ENCODE measurements around the gene IFI30.

Gene IFI30

GRCh38 chr19:18128044-18128443 is 45.6 kb upstream of the IFI30 start:
- TF ChIP-seq CTCF (IDR thresholded peaks at IDR 0.05; ENCODE audit: low read depth, low read length, poor library complexity, severe bottlenecking) (no peak), EZH2phosphoT487 (IDR thresholded peaks at IDR 0.05; ENCODE audit: borderline replicate concordance, low read length) (no peak)
- Histone ChIP-seq H3K79me2 (ENCODE audit: control insufficient read depth, low read length) (no peaks in the 10 kb centered on the region), H3K27me3 (ENCODE audit: control insufficient read depth, low read length) (no peaks in the 10 kb centered on the region), H3K4me1 (ENCODE audit: control insufficient read depth, low read length) (0 out of 2 replicates have a peak, but pooled peaks cover 3% of the 10 kb centered on the region), H4K20me1 (ENCODE audit: control insufficient read depth, insufficient read depth, low read depth, low read length) (no peaks in the 10 kb centered on the region), H3K27ac (ENCODE audit: low read depth, low read length) (no peak overlapping the region), H3K4me2 (ENCODE audit: low read length) (no peak overlapping the region), H3F3A (ENCODE audit: control insufficient read depth, insufficient read depth) (no peaks in the 10 kb centered on the region), H3K9me3 (ENCODE audit: control insufficient read depth, insufficient read depth, low read length) (no peaks in the 10 kb centered on the region), H3K9me2 (replicated peaks; ENCODE audit: control insufficient read depth, low read length) (no peaks in the 10 kb centered on the region), H3K36me3 (ENCODE audit: control insufficient read depth, low read length) (peaks cover 42% of the 10 kb centered on the region), H3K4me3 (ENCODE audit: low read length) (no peak overlapping the region)

GRCh38 chr19:18128805-18129204 is 44.8 kb upstream of the IFI30 start:
- Histone ChIP-seq H3K27me3 (ENCODE audit: control insufficient read depth, low read length) (no peaks in the 10 kb centered on the region), H3K79me2 (ENCODE audit: control insufficient read depth, low read length) (no peaks in the 10 kb centered on the region), H3K4me1 (ENCODE audit: control insufficient read depth, low read length) (0 out of 2 replicates have a peak, but pooled peaks cover 3% of the 10 kb centered on the region), H3K27ac (ENCODE audit: low read depth, low read length) (no peak overlapping the region), H3K4me2 (ENCODE audit: low read length) (no peak overlapping the region), H3K4me3 (ENCODE audit: low read length) (no peak overlapping the region), H3K9me3 (ENCODE audit: control insufficient read depth, insufficient read depth, low read length) (no peaks in the 10 kb centered on the region), H4K20me1 (ENCODE audit: control insufficient read depth, insufficient read depth, low read depth, low read length) (no peaks in the 10 kb centered on the region), H3K9me2 (replicated peaks; ENCODE audit: control insufficient read depth, low read length) (no peaks in the 10 kb centered on the region), H3F3A (ENCODE audit: control insufficient read depth, insufficient read depth) (no peaks in the 10 kb centered on the region), H3K36me3 (ENCODE audit: control insufficient read depth, low read length) (peaks cover 36% of the 10 kb centered on the region)
- TF ChIP-seq EZH2phosphoT487 (IDR thresholded peaks at IDR 0.05; ENCODE audit: borderline replicate concordance, low read length) (no peak), CTCF (IDR thresholded peaks at IDR 0.05; ENCODE audit: low read depth, low read length, poor library complexity, severe bottlenecking) (no peak)

DNA sequence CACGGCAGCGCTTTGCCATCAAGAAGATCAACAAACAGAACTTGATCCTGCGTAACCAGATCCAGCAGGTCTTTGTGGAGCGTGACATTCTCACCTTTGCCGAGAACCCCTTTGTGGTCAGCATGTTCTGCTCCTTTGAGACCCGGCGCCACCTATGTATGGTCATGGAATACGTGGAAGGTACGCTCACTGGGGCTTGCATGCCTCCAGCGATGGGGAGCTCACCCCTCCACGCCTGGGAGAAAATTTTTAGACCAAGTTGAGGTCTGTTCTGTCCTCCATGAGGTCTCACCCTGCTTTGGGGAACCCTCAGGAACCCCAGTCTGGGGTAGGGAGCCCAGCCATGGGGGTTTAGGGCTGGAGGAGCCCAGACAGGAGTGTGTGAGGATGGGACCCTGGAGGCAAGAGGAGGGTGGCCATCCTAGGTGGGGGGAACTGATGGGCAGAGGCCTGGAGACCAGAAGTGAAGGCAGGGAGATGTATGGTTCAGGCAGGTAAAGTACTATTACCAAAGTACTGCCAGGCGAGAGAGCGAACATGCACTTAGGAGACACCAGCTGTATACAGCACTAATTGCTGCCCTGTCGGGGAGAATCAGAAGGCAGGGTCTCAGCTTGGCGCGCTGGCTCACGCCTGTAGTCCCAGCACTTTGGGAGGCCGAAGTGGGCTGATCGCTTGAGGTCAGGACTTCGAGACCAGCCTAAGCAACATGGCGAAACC is 42.9 kb upstream of the IFI30 start:
- TF ChIP-seq EZH2phosphoT487 (IDR thresholded peaks at IDR 0.05; ENCODE audit: borderline replicate concordance, low read length) (no peak), CTCF (IDR thresholded peaks at IDR 0.05; ENCODE audit: low read depth, low read length, poor library complexity, severe bottlenecking) (no peak)
- peaks cover 38% of the 10 kb centered on the region for H3K36me3 ChIP-seq (ENCODE audit: control insufficient read depth, low read length)

More for the DNA sequence above, 42.9 kb upstream of the IFI30 start:
- H3K4me1 ChIP-seq (ENCODE audit: control insufficient read depth, low read length), result 0 out of 2 replicates have a peak, but pooled peaks cover 2% of the 10 kb centered on the region
- no peak overlapping the region for H3K4me3 ChIP-seq (ENCODE audit: low read length)
- H3K9me2 ChIP-seq (replicated peaks; ENCODE audit: control insufficient read depth, low read length), result no peaks in the 10 kb centered on the region
- H3F3A ChIP-seq (ENCODE audit: control insufficient read depth, insufficient read depth), result no peaks in the 10 kb centered on the region
- no peak overlapping the region for H3K4me2 ChIP-seq (ENCODE audit: low read length)
- H3K9me3 ChIP-seq (ENCODE audit: control insufficient read depth, insufficient read depth, low read length), result no peaks in the 10 kb centered on the region
- H3K27ac ChIP-seq (ENCODE audit: low read depth, low read length), result no peak overlapping the region
- no peaks in the 10 kb centered on the region for H3K79me2 ChIP-seq (ENCODE audit: control insufficient read depth, low read length)
- no peaks in the 10 kb centered on the region for H3K27me3 ChIP-seq (ENCODE audit: control insufficient read depth, low read length)
- no peaks in the 10 kb centered on the region for H4K20me1 ChIP-seq (ENCODE audit: control insufficient read depth, insufficient read depth, low read depth, low read length)
